ENCODE data around the gene NBEAL2. TPM values are rescaled to one million over a fixed set of nuclear protein-coding genes. Genes with fewer than 3 reads are reported as not detected.

The NBEAL2 gene
- total and polyA plus RNA-seq, 3 donors from 2014 or later = 16.2 to 44.8 (median 40.2) TPM

- H3K9me3 ChIP-seq = no peaks in the 10 kb centered on the region
- H3K27me3 ChIP-seq = no peaks in the 10 kb centered on the region
- TF ChIP-seq CTCF (IDR thresholded peaks at IDR 0.05) (no peak), POLR2A (IDR thresholded peaks at IDR 0.05) (no peak)
- no peak overlapping the region for H3K4me3 ChIP-seq
- peak; percentile 4 for DNase-seq
- H3K27ac ChIP-seq = no peak overlapping the region
- WGBS, 2 donors = 85 to 89% methylated on average over 4 of the region's 4 CpGs
- no peaks in the 10 kb centered on the region for H3K36me3 ChIP-seq (ENCODE audit: low read depth, missing control alignments)
- H3K4me1 ChIP-seq = no peaks in the 10 kb centered on the region
- intact Hi-C loops (cut with DNase I; ENCODE audit: low total_unique reads) = no loop called here
These were observed 36.8 kb downstream of the NBEAL2 start for GRCh38 chr3:47016086-47016933.

- no peaks in the 10 kb centered on the region for H3K4me1 ChIP-seq
- peak; percentile 10 for DNase-seq
- H3K27me3 ChIP-seq = no peaks in the 10 kb centered on the region
- no peak overlapping the region for H3K4me3 ChIP-seq
- no peak overlapping the region for H3K27ac ChIP-seq
- no peaks in the 10 kb centered on the region for H3K36me3 ChIP-seq (ENCODE audit: low read depth, missing control alignments)
- intact Hi-C loops (cut with DNase I; ENCODE audit: low total_unique reads) = no loop called here
- TF ChIP-seq CTCF (IDR thresholded peaks at IDR 0.05) (no peak), POLR2A (IDR thresholded peaks at IDR 0.05) (no peak)
- no peaks in the 10 kb centered on the region for H3K9me3 ChIP-seq
- 61 to 75% methylated on average over 1 of the region's 1 CpG for WGBS, 2 donors
These were observed 37.5 kb downstream of the NBEAL2 start for GRCh38 chr3:47016934-47017435.

- Histone ChIP-seq H3K36me3 (ENCODE audit: low read depth, missing control alignments) (no peaks in the 10 kb centered on the region), H3K9me3 (no peaks in the 10 kb centered on the region), H3K27ac (no peak overlapping the region), H3K4me3 (no peak overlapping the region), H3K27me3 (no peaks in the 10 kb centered on the region), H3K4me1 (peaks cover 5% of the 10 kb centered on the region)
- DNase-seq = no peak
- WGBS, 2 donors = 85 to 89% methylated on average over 6 of the region's 6 CpGs
- intact Hi-C loops (cut with DNase I; ENCODE audit: low total_unique reads) = no loop called here
- no peak for TF ChIP-seq CTCF (IDR thresholded peaks at IDR 0.05)
- TF ChIP-seq POLR2A (IDR thresholded peaks at IDR 0.05) = no peak
These were observed 38.2 kb downstream of the NBEAL2 start for GRCh38 chr3:47017504-47018268.

GRCh38 chr3:47018269-47018611 lies 38.8 kb downstream of the NBEAL2 start:
- no peak overlapping the region for H3K27ac ChIP-seq

More at GRCh38 chr3:47018269-47018611, 38.8 kb downstream of the NBEAL2 start:
- intact Hi-C loops (cut with DNase I; ENCODE audit: low total_unique reads) = no loop called here
- Histone ChIP-seq H3K4me3 (no peak overlapping the region), H3K36me3 (ENCODE audit: low read depth, missing control alignments) (no peaks in the 10 kb centered on the region), H3K9me3 (no peaks in the 10 kb centered on the region), H3K4me1 (peaks cover 5% of the 10 kb centered on the region), H3K27me3 (no peaks in the 10 kb centered on the region)
- no peak for DNase-seq
- no peak for TF ChIP-seq POLR2A (IDR thresholded peaks at IDR 0.05)
- TF ChIP-seq CTCF (IDR thresholded peaks at IDR 0.05) = no peak

All from testis (tissue), 3 donors.